GM20000 (cell line): Measurements from ENCODE around the gene NRP1.

Experiments
- DNase-seq: peaks from one replicate; pipeline ENCODE4 v3.0.0; 2012; ENCODE audit warnings: low spot score
- CTCF ChIP-seq: IDR thresholded peaks from 2 replicates; pipeline ENCODE4 v1.5.1; 2012; ENCODE audit warnings: mild to moderate bottlenecking, control low read depth; ENCODE audit errors: extremely low read depth, missing control alignments

NRP1 gene

GRCh38 chr10:33349268-33349667, 14.8 kb upstream of the NRP1 start:
- TF ChIP-seq CTCF = no peak
- no peak for DNase-seq

GRCh38 chr10:33347211-33347610, 12.7 kb upstream of the NRP1 start:
- TF ChIP-seq CTCF = no peak
- no peak for DNase-seq

- no peak for DNase-seq
- TF ChIP-seq CTCF = no peak
Observed at GRCh38 chr10:33345236-33345635, 10.8 kb upstream of the NRP1 start.

GRCh38 chr10:33344676-33345075, 10.2 kb upstream of the NRP1 start:
- no peak for TF ChIP-seq CTCF
- DNase-seq = no peak

GRCh38 chr10:33341637-33342036, 7.2 kb upstream of the NRP1 start:
- no peak for TF ChIP-seq CTCF
- DNase-seq = no peak

GRCh38 chr10:33337326-33337957, 3.0 kb upstream of the NRP1 start:
- TF ChIP-seq CTCF = no peak
- no peak for DNase-seq

GRCh38 chr10:33336582-33337325, 2.3 kb upstream of the NRP1 start:
- no peak for TF ChIP-seq CTCF
- DNase-seq = peak; percentile 37
